ENCODE results near the gene FBXL5.

FBXL5 gene

DNA sequence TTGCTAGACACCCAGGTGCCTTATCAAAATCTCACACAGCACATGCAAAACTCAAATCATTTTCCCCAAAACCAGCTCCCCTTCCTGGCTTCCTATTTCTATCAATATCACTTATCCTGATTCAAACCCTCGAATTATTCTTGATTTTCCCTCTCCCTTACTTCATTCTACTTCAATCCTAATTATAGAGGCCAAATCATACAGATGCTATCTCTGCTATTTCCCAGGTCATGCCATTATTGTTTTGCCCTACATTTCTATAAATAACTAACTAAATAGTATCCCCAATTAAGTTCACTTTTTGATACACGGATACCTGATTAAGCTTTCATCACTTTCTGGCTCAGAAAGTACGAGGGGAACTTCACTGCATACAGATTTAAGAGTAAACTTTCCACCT is 62.4 kb downstream of the FBXL5 start:
- no peaks in the 10 kb centered on the region for H3K36me3 ChIP-seq (ENCODE audit: insufficient read depth, low read length)
- no peaks in the 10 kb centered on the region for H3K9me3 ChIP-seq (ENCODE audit: low read length)
- no peaks in the 10 kb centered on the region for H4K20me1 ChIP-seq (ENCODE audit: insufficient read depth, low read length)
- H3K4me2 ChIP-seq (ENCODE audit: low read length): no peak overlapping the region
- H3K9me2 ChIP-seq (ENCODE audit: low read depth, low read length): no peaks in the 10 kb centered on the region
- H2AFZ ChIP-seq (ENCODE audit: low read length): no peak overlapping the region
- H3F3A ChIP-seq (ENCODE audit: insufficient read depth, low read length): no peaks in the 10 kb centered on the region
- no peaks in the 10 kb centered on the region for H3K4me1 ChIP-seq (ENCODE audit: insufficient read depth, low read length, severe bottlenecking)
- no peaks in the 10 kb centered on the region for H3K79me2 ChIP-seq (ENCODE audit: insufficient read depth, low read length)
- no peak overlapping the region for H3K27ac ChIP-seq (ENCODE audit: low read depth, low read length, poor library complexity, severe bottlenecking)
- TF ChIP-seq EZH2 (IDR thresholded peaks at IDR 0.05; ENCODE audit: borderline replicate concordance, low read length): no peak
- TF ChIP-seq, protein P1, sequence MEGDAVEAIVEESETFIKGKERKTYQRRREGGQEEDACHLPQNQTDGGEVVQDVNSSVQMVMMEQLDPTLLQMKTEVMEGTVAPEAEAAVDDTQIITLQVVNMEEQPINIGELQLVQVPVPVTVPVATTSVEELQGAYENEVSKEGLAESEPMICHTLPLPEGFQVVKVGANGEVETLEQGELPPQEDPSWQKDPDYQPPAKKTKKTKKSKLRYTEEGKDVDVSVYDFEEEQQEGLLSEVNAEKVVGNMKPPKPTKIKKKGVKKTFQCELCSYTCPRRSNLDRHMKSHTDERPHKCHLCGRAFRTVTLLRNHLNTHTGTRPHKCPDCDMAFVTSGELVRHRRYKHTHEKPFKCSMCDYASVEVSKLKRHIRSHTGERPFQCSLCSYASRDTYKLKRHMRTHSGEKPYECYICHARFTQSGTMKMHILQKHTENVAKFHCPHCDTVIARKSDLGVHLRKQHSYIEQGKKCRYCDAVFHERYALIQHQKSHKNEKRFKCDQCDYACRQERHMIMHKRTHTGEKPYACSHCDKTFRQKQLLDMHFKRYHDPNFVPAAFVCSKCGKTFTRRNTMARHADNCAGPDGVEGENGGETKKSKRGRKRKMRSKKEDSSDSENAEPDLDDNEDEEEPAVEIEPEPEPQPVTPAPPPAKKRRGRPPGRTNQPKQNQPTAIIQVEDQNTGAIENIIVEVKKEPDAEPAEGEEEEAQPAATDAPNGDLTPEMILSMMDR (IDR thresholded peaks at IDR 0.05; ENCODE audit: low read length): no peak
- no peak overlapping the region for H3K4me3 ChIP-seq (ENCODE audit: low read depth, low read length, poor library complexity, severe bottlenecking)
- no peak overlapping the region for H3K9ac ChIP-seq (ENCODE audit: low read length)
- no peaks in the 10 kb centered on the region for H3K27me3 ChIP-seq (ENCODE audit: insufficient read depth, low read length)

DNA sequence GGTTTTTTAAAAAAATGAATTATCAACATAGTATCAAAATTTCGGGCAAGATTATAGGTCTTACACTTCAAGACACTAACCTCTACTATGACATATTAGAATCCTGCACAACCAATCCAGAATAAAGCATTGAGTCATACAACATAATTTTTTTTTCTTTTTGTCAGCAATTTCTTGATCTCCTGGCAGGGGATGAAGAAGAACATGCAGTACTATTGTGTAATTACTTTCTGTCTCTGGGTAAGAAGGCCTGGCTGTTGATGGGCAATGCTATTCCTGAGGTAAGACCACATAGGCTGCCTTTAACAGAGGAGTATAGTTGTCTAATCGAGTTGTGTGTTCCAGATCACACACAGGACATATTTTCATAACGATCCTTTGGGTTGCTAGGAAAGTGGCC is 67.5 kb downstream of the FBXL5 start:
- no peak overlapping the region for H3K4me2 ChIP-seq (ENCODE audit: low read length)
- TF ChIP-seq, protein P1 (IDR thresholded peaks at IDR 0.05; ENCODE audit: low read length): no peak
- no peak for TF ChIP-seq EZH2 (IDR thresholded peaks at IDR 0.05; ENCODE audit: borderline replicate concordance, low read length)
- no peaks in the 10 kb centered on the region for H4K20me1 ChIP-seq (ENCODE audit: insufficient read depth, low read length)

DNA sequence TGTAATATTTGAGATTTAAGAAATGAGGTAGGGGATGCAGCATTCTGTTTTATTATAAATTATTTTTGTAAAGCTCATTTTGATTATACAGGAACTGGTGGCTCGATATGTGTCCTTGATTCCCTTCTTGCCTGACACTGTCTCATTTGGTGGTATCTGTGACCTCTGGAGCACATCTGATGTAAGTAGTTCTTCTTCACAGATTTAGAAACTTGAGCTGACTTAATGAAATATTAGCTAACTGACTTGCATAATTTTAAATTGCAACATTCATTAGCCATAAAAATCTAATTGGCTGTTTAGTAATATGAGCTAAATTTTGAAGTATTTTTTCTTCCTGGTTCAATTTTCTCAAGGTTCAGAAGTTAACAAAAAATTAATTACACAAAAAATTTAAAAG is 69.1 kb downstream of the FBXL5 start:
- H3K9ac ChIP-seq (ENCODE audit: low read length): no peak overlapping the region
- no peaks in the 10 kb centered on the region for H4K20me1 ChIP-seq (ENCODE audit: insufficient read depth, low read length)
- H3K9me3 ChIP-seq (ENCODE audit: low read length): no peaks in the 10 kb centered on the region
- H3F3A ChIP-seq (ENCODE audit: insufficient read depth, low read length): no peaks in the 10 kb centered on the region
- H3K4me2 ChIP-seq (ENCODE audit: low read length): no peak overlapping the region
- H3K9me2 ChIP-seq (ENCODE audit: low read depth, low read length): no peaks in the 10 kb centered on the region
- no peaks in the 10 kb centered on the region for H3K4me1 ChIP-seq (ENCODE audit: insufficient read depth, low read length, severe bottlenecking)
- no peaks in the 10 kb centered on the region for H3K36me3 ChIP-seq (ENCODE audit: insufficient read depth, low read length)
- H3K27me3 ChIP-seq (ENCODE audit: insufficient read depth, low read length): no peaks in the 10 kb centered on the region
- TF ChIP-seq, protein P1 (IDR thresholded peaks at IDR 0.05; ENCODE audit: low read length): no peak
- TF ChIP-seq EZH2 (IDR thresholded peaks at IDR 0.05; ENCODE audit: borderline replicate concordance, low read length): no peak
- H2AFZ ChIP-seq (ENCODE audit: low read length): no peak overlapping the region
- H3K27ac ChIP-seq (ENCODE audit: low read depth, low read length, poor library complexity, severe bottlenecking): no peak overlapping the region
- H3K79me2 ChIP-seq (ENCODE audit: insufficient read depth, low read length): no peaks in the 10 kb centered on the region
- no peak overlapping the region for H3K4me3 ChIP-seq (ENCODE audit: low read depth, low read length, poor library complexity, severe bottlenecking)

More for the DNA sequence above, 67.5 kb downstream of the FBXL5 start:
- Histone ChIP-seq H2AFZ (ENCODE audit: low read length) (no peak overlapping the region), H3K9ac (ENCODE audit: low read length) (no peak overlapping the region), H3F3A (ENCODE audit: insufficient read depth, low read length) (no peaks in the 10 kb centered on the region), H3K79me2 (ENCODE audit: insufficient read depth, low read length) (no peaks in the 10 kb centered on the region), H3K9me3 (ENCODE audit: low read length) (no peaks in the 10 kb centered on the region), H3K4me1 (ENCODE audit: insufficient read depth, low read length, severe bottlenecking) (no peaks in the 10 kb centered on the region), H3K27me3 (ENCODE audit: insufficient read depth, low read length) (no peaks in the 10 kb centered on the region), H3K9me2 (ENCODE audit: low read depth, low read length) (no peaks in the 10 kb centered on the region), H3K36me3 (ENCODE audit: insufficient read depth, low read length) (no peaks in the 10 kb centered on the region), H3K27ac (ENCODE audit: low read depth, low read length, poor library complexity, severe bottlenecking) (no peak overlapping the region), H3K4me3 (ENCODE audit: low read depth, low read length, poor library complexity, severe bottlenecking) (no peak overlapping the region)

Data from OCI-LY1 (cell line).